BJ (cell line): ENCODE data around the gene RIMBP2. TPM values are rescaled to one million over a fixed set of nuclear protein-coding genes. Genes with fewer than 3 reads are reported as not detected.

Experiments
- CTCF ChIA-PET: fragments of 350-600 bp; formaldehyde crosslinking; extraction: SDS; loops from one replicate; lab custom pipeline; 2021; ENCODE audit warnings: antibody characterized with exemption, inconsistent platforms; lab: Yijun Ruan, JAX
- POLR2A ChIA-PET: fragments of 300-600 bp; sonication (Branson Sonifier 250); formaldehyde crosslinking; extraction: SDS; loops from one replicate; lab custom pipeline; 2021; ENCODE audit warnings: antibody characterized with exemption; lab: Charles Lee
- DNase-seq: peaks from one replicate; pipeline ENCODE4 v3.0.0-alpha.2; 2011; ENCODE audit warnings: low read depth
- H3K27me3 ChIP-seq: 2 replicates; pipeline ENCODE4 v1.6.0; 2011; ENCODE audit warnings: low read length; ENCODE audit not compliant: control insufficient read depth, insufficient read depth
- H3K36me3 ChIP-seq: 2 replicates; pipeline ENCODE4 v1.5.1; 2011; ENCODE audit warnings: low read length; ENCODE audit not compliant: control insufficient read depth, insufficient read depth
- H3K4me3 ChIP-seq: 2 replicates; pipeline ENCODE4 v1.5.1; 2011; ENCODE audit warnings: low read depth, mild to moderate bottlenecking, control low read depth, low read length
- polyA plus RNA-seq: library from polyadenylated mRNA; depleted of rRNA; stranded (reverse); fragments of >200 nt; gene quantifications from 2 replicates; pipeline ENCODE4 v1.2.3, GENCODE V29; 2011
- TF ChIP-seq, protein P1 (sequence below): IDR thresholded peaks from 2 replicates; pipeline ENCODE4 v1.5.1; 2011; ENCODE audit warnings: low read depth, mild to moderate bottlenecking, control low read depth, inconsistent platforms, low read length, moderate library complexity; ENCODE audit not compliant: insufficient read depth

The RIMBP2 gene
- polyA plus RNA-seq, 1 experiment = 0.05 TPM

DNA sequence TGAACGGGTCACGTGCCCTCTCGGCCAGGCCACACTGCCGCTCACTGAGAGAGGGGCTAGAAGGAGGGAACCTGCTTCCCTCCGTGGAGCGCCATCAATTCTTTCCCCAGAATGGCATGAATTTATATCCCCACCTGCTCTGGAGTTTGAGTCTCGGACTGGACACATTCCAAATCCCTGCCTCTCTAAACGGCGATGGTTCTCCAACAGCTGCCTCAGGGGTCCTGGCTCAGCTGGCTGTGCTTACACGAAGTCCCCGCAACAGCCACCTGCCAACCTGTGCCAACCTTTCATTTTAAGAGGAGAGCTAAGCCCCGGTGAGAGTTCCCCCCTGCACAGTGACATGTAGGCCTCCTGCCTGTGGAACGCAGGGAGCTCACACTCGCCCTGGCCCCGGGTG is 73.2 kb downstream of the RIMBP2 start:
- H3K27me3 ChIP-seq = no peaks in the 10 kb centered on the region
- H3K4me3 ChIP-seq = no peak overlapping the region
- no peaks in the 10 kb centered on the region for H3K36me3 ChIP-seq
- DNase-seq = no peak
- TF ChIP-seq, protein P1, sequence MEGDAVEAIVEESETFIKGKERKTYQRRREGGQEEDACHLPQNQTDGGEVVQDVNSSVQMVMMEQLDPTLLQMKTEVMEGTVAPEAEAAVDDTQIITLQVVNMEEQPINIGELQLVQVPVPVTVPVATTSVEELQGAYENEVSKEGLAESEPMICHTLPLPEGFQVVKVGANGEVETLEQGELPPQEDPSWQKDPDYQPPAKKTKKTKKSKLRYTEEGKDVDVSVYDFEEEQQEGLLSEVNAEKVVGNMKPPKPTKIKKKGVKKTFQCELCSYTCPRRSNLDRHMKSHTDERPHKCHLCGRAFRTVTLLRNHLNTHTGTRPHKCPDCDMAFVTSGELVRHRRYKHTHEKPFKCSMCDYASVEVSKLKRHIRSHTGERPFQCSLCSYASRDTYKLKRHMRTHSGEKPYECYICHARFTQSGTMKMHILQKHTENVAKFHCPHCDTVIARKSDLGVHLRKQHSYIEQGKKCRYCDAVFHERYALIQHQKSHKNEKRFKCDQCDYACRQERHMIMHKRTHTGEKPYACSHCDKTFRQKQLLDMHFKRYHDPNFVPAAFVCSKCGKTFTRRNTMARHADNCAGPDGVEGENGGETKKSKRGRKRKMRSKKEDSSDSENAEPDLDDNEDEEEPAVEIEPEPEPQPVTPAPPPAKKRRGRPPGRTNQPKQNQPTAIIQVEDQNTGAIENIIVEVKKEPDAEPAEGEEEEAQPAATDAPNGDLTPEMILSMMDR = no peak
- CTCF ChIA-PET = no interaction called here
- POLR2A ChIA-PET = no interaction called here

DNA sequence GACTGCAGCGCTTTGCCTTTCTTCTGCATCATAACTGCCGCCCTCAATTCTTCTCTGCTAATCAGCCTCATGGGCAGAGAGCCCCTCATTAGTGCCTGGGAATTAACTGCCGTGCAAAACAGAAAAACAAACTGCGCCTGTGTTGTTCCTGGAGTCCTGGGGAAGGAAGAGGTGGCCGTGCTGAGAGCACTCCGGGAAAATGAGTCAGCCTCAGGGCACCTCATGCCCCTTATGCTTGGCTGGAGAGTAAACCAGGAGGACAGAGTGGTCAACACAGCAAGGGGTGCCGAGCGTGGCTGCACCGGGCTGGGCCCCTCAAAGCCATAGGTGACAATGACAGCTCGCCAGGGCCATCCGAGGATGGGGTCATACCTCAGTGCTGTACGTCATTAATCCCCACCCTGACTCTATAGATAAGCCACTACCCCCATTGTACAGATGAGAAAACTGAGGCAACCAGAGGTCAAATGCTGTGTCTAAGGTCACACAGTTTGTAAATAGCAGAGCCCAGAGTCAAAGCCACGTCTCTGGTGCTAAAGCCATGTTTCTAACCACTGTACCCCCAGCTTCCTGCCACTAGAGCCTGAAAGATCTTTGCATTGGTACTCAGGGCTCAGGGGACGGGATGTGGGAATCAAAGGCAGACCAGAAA is 74.4 kb downstream of the RIMBP2 start:
- H3K4me3 ChIP-seq = no peak overlapping the region
- POLR2A ChIA-PET = no interaction called here
- TF ChIP-seq, protein P1 = no peak
- CTCF ChIA-PET = no interaction called here
- no peak for DNase-seq
- H3K36me3 ChIP-seq = no peaks in the 10 kb centered on the region
- H3K27me3 ChIP-seq = no peaks in the 10 kb centered on the region

DNA sequence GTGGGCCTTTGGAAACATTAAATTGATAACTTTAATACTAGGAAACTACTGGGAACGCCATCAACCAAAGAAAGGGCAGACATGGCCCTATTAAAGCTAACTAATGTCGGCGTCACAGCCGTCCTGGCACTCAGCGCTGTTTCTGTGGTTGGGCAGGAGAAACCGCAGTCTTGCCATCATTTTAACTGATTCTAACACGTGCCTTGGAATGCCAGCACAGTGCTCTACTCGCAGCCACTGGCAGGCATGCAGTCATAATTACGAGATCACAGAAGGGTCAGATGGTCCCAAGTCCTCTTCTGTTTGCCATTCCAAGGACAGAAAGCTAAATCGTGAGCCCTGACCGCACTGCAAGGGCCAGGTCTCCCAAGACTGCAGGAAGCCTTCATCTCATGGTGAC is 75.2 kb downstream of the RIMBP2 start:
- POLR2A ChIA-PET = no interaction called here
- TF ChIP-seq, protein P1 = no peak
- Histone ChIP-seq H3K36me3 (no peaks in the 10 kb centered on the region), H3K4me3 (no peak overlapping the region), H3K27me3 (no peaks in the 10 kb centered on the region)
- CTCF ChIA-PET = no interaction called here
- no peak for DNase-seq

DNA sequence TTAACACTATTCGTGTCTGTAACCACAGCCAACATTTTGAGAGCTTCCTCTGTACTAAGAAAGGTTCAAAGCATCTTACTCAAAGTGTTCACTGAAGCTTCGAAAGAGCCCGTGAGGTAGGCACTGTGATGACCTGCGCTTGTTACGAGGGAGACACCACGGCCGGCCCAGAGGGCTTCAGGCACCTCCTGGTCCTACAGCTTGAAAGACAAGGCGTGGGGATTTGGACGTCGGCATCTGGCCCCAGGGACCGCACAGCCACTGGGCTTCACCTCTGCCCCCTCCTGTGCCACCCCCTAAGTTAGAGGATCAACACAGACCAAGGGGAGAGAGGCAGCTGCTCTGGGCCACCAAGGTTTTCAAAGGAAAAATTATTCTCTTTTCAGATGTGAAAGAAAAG is 75.6 kb downstream of the RIMBP2 start:
- Histone ChIP-seq H3K36me3 (no peaks in the 10 kb centered on the region), H3K27me3 (no peaks in the 10 kb centered on the region), H3K4me3 (no peak overlapping the region)
- TF ChIP-seq, protein P1 = no peak
- CTCF ChIA-PET = no interaction called here
- POLR2A ChIA-PET = no interaction called here
- DNase-seq = no peak

DNA sequence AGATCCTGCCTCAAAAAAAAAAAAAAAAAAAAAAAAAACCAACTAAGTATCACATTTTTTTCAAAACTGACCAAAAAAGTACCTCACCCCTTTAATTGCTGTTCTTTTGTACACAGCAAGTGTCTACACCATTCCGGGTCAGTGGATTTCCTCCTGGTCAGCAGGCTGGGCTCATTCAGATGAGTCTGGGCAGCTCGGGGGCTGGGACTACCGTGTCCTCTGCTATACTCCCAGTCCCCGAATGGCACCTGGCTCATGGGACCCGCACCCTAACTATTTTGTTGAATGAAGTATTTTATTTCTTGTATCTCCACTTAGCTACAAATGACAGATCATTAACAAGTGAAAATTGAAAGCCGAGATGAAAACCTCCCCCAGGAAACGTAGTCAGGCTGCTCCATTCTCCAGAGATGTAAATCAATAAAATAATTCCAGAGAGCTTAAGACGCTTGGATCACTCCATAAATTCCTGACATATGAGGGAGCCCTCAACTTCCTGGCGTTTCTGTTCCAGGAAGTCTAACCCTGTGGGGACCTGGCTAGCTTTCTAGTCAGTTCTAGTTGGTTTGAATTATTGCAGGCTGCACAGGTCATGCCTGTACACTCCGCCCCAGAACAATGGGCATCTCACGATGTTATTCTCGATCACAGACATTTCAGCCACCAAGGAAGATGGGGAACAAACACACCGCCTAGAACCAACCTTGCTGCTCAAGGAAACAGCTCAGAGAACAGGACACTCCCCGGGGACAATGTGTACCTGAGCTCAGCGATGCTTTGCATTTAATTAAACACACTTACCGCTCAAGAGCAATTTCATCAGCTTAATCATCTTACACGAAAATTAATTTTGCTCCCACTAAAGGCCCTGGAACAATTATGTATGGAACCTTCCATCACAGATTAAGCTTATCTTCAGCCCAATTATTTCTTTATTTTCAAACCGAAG is 76.3 kb downstream of the RIMBP2 start:
- H3K36me3 ChIP-seq = no peaks in the 10 kb centered on the region
- no peak overlapping the region for H3K4me3 ChIP-seq
- H3K27me3 ChIP-seq = no peaks in the 10 kb centered on the region
- CTCF ChIA-PET = no interaction called here
- DNase-seq = no peak
- TF ChIP-seq, protein P1 = no peak
- POLR2A ChIA-PET = no interaction called here
